GM23338 (cell line): Measurements from ENCODE around the gene CROCC2. TPM values are rescaled to one million over a fixed set of nuclear protein-coding genes. Genes with fewer than 3 reads are reported as not detected.

Experiments used
- ATAC-seq: fragments of 200-7000 bp; cut with Tn5 transposase; 3 replicates; pipeline ENCODE4 v1.9.1; 2020
- DNase-seq: peaks from one replicate; pipeline ENCODE4 v3.0.0-alpha.2; 2015; ENCODE audit warnings: low spot score
- H2AFZ ChIP-seq: fragments of 200-600 bp; sonication (generic); 2 replicates; pipeline ENCODE4 v1.8.0; 2016; ENCODE audit warnings: antibody characterized with exemption, mild to moderate bottlenecking, moderate library complexity
- H3F3A ChIP-seq: fragments of 200-600 bp; sonication (generic); replicated peaks from 2 replicates; pipeline ENCODE4 v1.8.0; 2017; ENCODE audit warnings: antibody characterized with exemption, mixed run types, low read depth
- H3K27ac ChIP-seq: fragments of 200-600 bp; sonication (generic); 2 replicates; pipeline ENCODE4 v1.6.1; 2016; ENCODE audit warnings: low read depth
- H3K27me3 ChIP-seq: fragments of 200-600 bp; sonication (generic); 2 replicates; pipeline ENCODE4 v1.8.0; 2016; ENCODE audit warnings: mild to moderate bottlenecking, mixed run types, moderate library complexity; ENCODE audit not compliant: insufficient read depth
- H3K36me3 ChIP-seq: fragments of 200-600 bp; sonication (generic); 2 replicates; pipeline ENCODE4 v1.8.0; 2016; ENCODE audit warnings: mild to moderate bottlenecking; ENCODE audit not compliant: insufficient read depth
- H3K4me1 ChIP-seq: fragments of 200-600 bp; sonication (generic); 2 replicates; pipeline ENCODE4 v1.8.0; 2016; ENCODE audit warnings: mild to moderate bottlenecking, moderate library complexity; ENCODE audit not compliant: insufficient read depth
- H3K4me2 ChIP-seq: fragments of 200-600 bp; sonication (generic); 2 replicates; pipeline ENCODE4 v1.7.1; 2017; ENCODE audit warnings: mixed run types
- H3K4me3 ChIP-seq: fragments of 200-600 bp; sonication (generic); 2 replicates; pipeline ENCODE4 v1.6.1; 2016; ENCODE audit warnings: mixed run types
- H3K79me2 ChIP-seq: fragments of 200-600 bp; sonication (generic); replicated peaks from 2 replicates; pipeline ENCODE4 v1.8.0; 2017; ENCODE audit warnings: mild to moderate bottlenecking; ENCODE audit not compliant: insufficient read depth
- H3K9me2 ChIP-seq: fragments of 200-600 bp; sonication (generic); 2 replicates; pipeline ENCODE4 v1.8.0; 2017; ENCODE audit not compliant: insufficient read depth
- H4K20me1 ChIP-seq: fragments of 200-600 bp; sonication (generic); replicated peaks from 2 replicates; pipeline ENCODE4 v1.8.0; 2017; ENCODE audit warnings: mild to moderate bottlenecking; ENCODE audit not compliant: insufficient read depth
- H3K27ac Mint-ChIP-seq: 2 replicates; pipeline ENCODE4 v1.8.0; 2020; ENCODE audit warnings: inconsistent platforms, mild to moderate bottlenecking, moderate library complexity, mixed read lengths
- H3K27me3 Mint-ChIP-seq: 3 replicates; pipeline ENCODE4 v1.8.0; 2022; ENCODE audit warnings: low read depth, mild to moderate bottlenecking, moderate library complexity, mixed read lengths, inconsistent platforms; ENCODE audit not compliant: insufficient read depth, poor library complexity
- H3K36me3 Mint-ChIP-seq: 3 replicates; pipeline ENCODE4 v1.8.0; 2021; ENCODE audit warnings: low read depth, mild to moderate bottlenecking, inconsistent platforms, moderate library complexity, mixed read lengths
- H3K4me1 Mint-ChIP-seq: 3 replicates; pipeline ENCODE4 v1.8.0; 2020; ENCODE audit warnings: mild to moderate bottlenecking, inconsistent platforms, mixed read lengths
- H3K4me3 Mint-ChIP-seq: 3 replicates; pipeline ENCODE4 v1.8.0; 2021; ENCODE audit warnings: moderate library complexity, mild to moderate bottlenecking, inconsistent platforms, mixed read lengths
- H3K9me3 Mint-ChIP-seq: 3 replicates; pipeline ENCODE4 v1.8.0; 2020; ENCODE audit warnings: moderate library complexity, mild to moderate bottlenecking, inconsistent platforms, mixed read lengths
- CREB1 ChIP-seq: fragments of 250-450 bp; sonication (Bioruptor Pico); IDR thresholded peaks from 2 replicates; pipeline ENCODE4 v1.5.0; 2020; ENCODE audit warnings: low read depth, mild to moderate bottlenecking, moderate library complexity
- EZH2phosphoT487 ChIP-seq: fragments of 200-600 bp; sonication (generic); IDR thresholded peaks from one replicate; pipeline ENCODE4 v1.8.1; 2018; ENCODE audit warnings: antibody characterized with exemption; ENCODE audit not compliant: unreplicated experiment
- JUNB ChIP-seq: IDR thresholded peaks from one replicate; pipeline ENCODE4 v1.6.1; 2016; ENCODE audit warnings: antibody characterized with exemption; ENCODE audit not compliant: unreplicated experiment
- POLR2AphosphoS5 ChIP-seq: IDR thresholded peaks from 2 replicates; pipeline ENCODE4 v1.6.1; 2016; ENCODE audit warnings: antibody characterized with exemption, low read depth
- STAT1 ChIP-seq: IDR thresholded peaks from one replicate; pipeline ENCODE4 v1.6.1; 2016; ENCODE audit warnings: antibody characterized with exemption; ENCODE audit not compliant: unreplicated experiment
- ZNF331 ChIP-seq: fragments of 250-450 bp; sonication (Bioruptor Pico); IDR thresholded peaks from 2 replicates; pipeline ENCODE4 v1.5.0; 2020; ENCODE audit warnings: low read depth, mild to moderate bottlenecking, moderate library complexity
- polyA plus RNA-seq: library from polyadenylated mRNA; unstranded; fragments of >200 nt; fragmentation: Nextera tagmentation; extraction: Ambion mirVana; gene quantifications from 2 replicates; pipeline ENCODE4 v1.2.1, GENCODE V29; 2016
- total RNA-seq: library from RNA; depleted of rRNA; stranded (reverse); fragments of >200 nt; shearing (Covaris generic); gene quantifications from 2 replicates; pipeline ENCODE4 v1.2.3, GENCODE V29; 2014
- TF ChIP-seq, protein P1 (sequence below), 2 experiments: fragments of 200-600 bp in 1 of 2; sonication (generic) in 1 of 2; conservative IDR thresholded peaks; 2 replicates each; pipeline versions ENCODE4 v1.5.1 to v1.6.1; 2016 to 2017; ENCODE audit warnings: antibody characterized with exemption in 2 of 2, low read depth in 2 of 2, mild to moderate bottlenecking in 2 of 2, moderate library complexity in 1 of 2
- TF ChIP-seq, protein P2 (sequence below): fragments of 250-450 bp; sonication (Bioruptor Pico); IDR thresholded peaks from 2 replicates; pipeline ENCODE4 v1.5.0; 2020; ENCODE audit warnings: mild to moderate bottlenecking, moderate library complexity

The CROCC2 gene
- total and polyA plus RNA-seq, 2 experiments from 2014 or later, result not detected

GRCh38 chr2:240995041-240996021 lies 89.2 kb downstream of the CROCC2 start:
- no peaks in the 10 kb centered on the region for H3K36me3 ChIP-seq
- H2AFZ ChIP-seq, result no peak overlapping the region
- H3K27me3 ChIP-seq, result peaks cover 12% of the 10 kb centered on the region
- H3K4me2 ChIP-seq, result no peak overlapping the region
- no peak overlapping the region for H3K4me3 ChIP-seq
- no peak overlapping the region for H3K27ac ChIP-seq
- DNase-seq (no peak), ATAC-seq (no peak)
- no peaks in the 10 kb centered on the region; the same call in 1 of the 2 replicates for H4K20me1 ChIP-seq
- TF ChIP-seq, protein P1, sequence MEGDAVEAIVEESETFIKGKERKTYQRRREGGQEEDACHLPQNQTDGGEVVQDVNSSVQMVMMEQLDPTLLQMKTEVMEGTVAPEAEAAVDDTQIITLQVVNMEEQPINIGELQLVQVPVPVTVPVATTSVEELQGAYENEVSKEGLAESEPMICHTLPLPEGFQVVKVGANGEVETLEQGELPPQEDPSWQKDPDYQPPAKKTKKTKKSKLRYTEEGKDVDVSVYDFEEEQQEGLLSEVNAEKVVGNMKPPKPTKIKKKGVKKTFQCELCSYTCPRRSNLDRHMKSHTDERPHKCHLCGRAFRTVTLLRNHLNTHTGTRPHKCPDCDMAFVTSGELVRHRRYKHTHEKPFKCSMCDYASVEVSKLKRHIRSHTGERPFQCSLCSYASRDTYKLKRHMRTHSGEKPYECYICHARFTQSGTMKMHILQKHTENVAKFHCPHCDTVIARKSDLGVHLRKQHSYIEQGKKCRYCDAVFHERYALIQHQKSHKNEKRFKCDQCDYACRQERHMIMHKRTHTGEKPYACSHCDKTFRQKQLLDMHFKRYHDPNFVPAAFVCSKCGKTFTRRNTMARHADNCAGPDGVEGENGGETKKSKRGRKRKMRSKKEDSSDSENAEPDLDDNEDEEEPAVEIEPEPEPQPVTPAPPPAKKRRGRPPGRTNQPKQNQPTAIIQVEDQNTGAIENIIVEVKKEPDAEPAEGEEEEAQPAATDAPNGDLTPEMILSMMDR (conservative IDR thresholded peaks at IDR 0.05; ENCODE audit: low read depth in 2 of 2), result no peak
- TF ChIP-seq STAT1 (no peak), EZH2phosphoT487 (no peak), POLR2AphosphoS5 (no peak), ZNF331 (no peak), CREB1 (CRISPR knock-in tag) (no peak), JUNB (no peak)
- TF ChIP-seq, protein P2, sequence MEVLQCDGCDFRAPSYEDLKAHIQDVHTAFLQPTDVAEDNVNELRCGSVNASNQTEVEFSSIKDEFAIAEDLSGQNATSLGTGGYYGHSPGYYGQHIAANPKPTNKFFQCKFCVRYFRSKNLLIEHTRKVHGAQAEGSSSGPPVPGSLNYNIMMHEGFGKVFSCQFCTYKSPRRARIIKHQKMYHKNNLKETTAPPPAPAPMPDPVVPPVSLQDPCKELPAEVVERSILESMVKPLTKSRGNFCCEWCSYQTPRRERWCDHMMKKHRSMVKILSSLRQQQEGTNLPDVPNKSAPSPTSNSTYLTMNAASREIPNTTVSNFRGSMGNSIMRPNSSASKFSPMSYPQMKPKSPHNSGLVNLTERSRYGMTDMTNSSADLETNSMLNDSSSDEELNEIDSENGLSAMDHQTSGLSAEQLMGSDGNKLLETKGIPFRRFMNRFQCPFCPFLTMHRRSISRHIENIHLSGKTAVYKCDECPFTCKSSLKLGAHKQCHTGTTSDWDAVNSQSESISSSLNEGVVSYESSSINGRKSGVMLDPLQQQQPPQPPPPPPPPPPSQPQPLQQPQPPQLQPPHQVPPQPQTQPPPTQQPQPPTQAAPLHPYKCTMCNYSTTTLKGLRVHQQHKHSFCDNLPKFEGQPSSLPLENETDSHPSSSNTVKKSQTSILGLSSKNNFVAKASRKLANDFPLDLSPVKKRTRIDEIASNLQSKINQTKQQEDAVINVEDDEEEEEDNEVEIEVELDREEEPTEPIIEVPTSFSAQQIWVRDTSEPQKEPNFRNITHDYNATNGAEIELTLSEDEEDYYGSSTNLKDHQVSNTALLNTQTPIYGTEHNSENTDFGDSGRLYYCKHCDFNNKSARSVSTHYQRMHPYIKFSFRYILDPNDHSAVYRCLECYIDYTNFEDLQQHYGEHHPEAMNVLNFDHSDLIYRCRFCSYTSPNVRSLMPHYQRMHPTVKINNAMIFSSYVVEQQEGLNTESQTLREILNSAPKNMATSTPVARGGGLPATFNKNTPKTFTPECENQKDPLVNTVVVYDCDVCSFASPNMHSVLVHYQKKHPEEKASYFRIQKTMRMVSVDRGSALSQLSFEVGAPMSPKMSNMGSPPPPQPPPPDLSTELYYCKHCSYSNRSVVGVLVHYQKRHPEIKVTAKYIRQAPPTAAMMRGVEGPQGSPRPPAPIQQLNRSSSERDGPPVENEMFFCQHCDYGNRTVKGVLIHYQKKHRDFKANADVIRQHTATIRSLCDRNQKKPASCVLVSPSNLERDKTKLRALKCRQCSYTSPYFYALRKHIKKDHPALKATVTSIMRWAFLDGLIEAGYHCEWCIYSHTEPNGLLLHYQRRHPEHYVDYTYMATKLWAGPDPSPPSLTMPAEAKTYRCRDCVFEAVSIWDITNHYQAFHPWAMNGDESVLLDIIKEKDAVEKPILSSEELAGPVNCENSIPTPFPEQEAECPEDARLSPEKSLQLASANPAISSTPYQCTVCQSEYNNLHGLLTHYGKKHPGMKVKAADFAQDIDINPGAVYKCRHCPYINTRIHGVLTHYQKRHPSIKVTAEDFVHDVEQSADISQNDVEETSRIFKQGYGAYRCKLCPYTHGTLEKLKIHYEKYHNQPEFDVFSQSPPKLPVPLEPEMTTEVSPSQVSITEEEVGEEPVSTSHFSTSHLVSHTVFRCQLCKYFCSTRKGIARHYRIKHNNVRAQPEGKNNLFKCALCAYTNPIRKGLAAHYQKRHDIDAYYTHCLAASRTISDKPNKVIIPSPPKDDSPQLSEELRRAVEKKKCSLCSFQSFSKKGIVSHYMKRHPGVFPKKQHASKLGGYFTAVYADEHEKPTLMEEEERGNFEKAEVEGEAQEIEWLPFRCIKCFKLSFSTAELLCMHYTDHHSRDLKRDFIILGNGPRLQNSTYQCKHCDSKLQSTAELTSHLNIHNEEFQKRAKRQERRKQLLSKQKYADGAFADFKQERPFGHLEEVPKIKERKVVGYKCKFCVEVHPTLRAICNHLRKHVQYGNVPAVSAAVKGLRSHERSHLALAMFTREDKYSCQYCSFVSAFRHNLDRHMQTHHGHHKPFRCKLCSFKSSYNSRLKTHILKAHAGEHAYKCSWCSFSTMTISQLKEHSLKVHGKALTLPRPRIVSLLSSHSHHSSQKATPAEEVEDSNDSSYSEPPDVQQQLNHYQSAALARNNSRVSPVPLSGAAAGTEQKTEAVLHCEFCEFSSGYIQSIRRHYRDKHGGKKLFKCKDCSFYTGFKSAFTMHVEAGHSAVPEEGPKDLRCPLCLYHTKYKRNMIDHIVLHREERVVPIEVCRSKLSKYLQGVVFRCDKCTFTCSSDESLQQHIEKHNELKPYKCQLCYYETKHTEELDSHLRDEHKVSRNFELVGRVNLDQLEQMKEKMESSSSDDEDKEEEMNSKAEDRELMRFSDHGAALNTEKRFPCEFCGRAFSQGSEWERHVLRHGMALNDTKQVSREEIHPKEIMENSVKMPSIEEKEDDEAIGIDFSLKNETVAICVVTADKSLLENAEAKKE, result no peak
- Mint-ChIP-seq H3K27ac (no peak overlapping the region), H3K4me1 (peaks cover 4% of the 10 kb centered on the region; the same call in 1 of the 3 replicates), H3K27me3 (peaks cover 14% of the 10 kb centered on the region), H3K4me3 (no peak overlapping the region), H3K9me3 (no peaks in the 10 kb centered on the region), H3K36me3 (no peaks in the 10 kb centered on the region; the same call in 2 of the 3 replicates)
- H3K9me2 ChIP-seq, result no peaks in the 10 kb centered on the region
- no peaks in the 10 kb centered on the region for H3F3A ChIP-seq
- H3K79me2 ChIP-seq, result no peaks in the 10 kb centered on the region
- H3K4me1 ChIP-seq, result no peaks in the 10 kb centered on the region
